NCI-H226 (cell line): Measurements from ENCODE around the gene KRTAP5-4.
"Not testable (repeated sequence)": the region's sequence is repeated elsewhere in the genome, so short reads cannot be mapped to it uniquely, and the experiment has no call there.

Source experiments
- DNase-seq: peaks from one replicate; pipeline ENCODE4 v3.0.0-alpha.2; 2015

Gene KRTAP5-4

GRCh38 chr11:1636291-1636950 is 14.5 kb upstream of the KRTAP5-4 start:
- no peak for DNase-seq

- no peak for DNase-seq
Measured at GRCh38 chr11:1633864-1634263, 11.9 kb upstream of the KRTAP5-4 start.

GRCh38 chr11:1632053-1632714 is 10.2 kb upstream of the KRTAP5-4 start:
- DNase-seq, result no peak

DNA sequence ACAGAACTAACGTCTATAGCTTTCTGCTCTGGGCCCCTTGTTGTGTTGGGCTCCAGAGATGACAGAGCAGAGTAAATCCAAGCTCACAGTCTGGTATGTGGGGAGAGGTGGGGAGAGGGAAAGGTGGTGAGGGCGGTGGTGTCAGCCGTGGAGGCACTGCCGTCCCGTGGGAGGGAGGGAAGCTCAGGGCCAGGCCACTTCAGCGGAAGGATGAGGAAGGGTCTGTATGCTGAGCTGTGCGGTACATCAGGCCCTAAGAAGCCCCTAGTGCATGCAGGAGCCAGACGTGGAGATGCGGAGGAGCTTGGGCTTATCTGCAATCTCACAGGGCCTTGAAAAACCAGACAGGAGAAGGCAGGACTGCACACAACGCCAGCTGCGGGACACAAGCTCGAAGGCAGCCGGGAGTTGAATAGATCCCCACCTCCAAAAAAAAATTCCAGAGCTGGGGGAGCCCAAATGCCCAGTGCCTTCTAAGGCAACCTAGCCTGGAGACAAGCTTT is 9.2 kb upstream of the KRTAP5-4 start:
- no peak for DNase-seq

GRCh38 chr11:1630271-1630670 is 8.3 kb upstream of the KRTAP5-4 start:
- DNase-seq, result no peak

DNA sequence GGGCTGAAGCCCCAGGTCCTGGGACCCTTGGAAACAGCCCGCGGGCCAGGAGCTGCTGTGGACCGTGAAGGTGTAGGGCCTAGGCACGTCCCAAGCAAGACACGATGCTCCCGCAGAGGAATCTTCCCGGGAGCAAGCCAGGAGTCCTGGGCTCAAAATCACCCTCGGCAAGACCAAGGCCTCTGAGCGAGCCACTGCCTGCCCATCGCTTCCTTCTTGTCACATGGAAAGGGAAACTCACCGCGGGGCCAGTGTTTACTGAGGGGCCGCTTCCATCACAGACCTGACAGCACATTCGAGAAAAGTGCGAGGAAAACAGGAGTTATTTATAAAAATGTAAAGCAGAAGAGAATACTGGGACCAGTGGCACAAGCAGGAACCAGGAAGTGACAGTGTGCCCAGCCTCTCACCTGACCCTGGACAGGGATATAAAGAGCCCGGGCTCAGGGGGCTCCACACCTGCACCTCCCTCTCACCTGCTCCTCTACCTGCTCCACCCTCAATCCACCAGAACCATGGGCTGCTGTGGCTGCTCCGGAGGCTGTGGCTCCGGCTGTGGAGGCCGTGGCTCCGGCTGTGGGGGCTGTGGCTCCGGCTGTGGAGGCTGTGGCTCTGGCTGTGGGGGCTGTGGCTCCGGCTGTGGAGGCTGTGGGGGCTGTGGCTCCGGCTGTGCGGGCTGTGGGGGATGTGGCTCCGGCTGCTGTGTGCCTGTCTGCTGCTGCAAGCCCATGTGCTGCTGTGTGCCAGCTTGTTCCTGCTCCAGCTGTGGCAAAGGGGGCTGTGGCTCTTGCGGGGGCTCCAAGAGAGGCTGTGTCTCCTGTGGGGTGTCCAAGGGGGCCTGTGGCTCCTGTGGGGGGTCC is 7.6 kb upstream of the KRTAP5-4 start, which contains the start of gene KRTAP5-5:
Gene KRTAP5-5 (plus strand): TSS at position 450 of the 860 bp plus-strand sequence. CDS start 66 bp downstream, at position 516.
- DNase-seq, result no peak

DNA sequence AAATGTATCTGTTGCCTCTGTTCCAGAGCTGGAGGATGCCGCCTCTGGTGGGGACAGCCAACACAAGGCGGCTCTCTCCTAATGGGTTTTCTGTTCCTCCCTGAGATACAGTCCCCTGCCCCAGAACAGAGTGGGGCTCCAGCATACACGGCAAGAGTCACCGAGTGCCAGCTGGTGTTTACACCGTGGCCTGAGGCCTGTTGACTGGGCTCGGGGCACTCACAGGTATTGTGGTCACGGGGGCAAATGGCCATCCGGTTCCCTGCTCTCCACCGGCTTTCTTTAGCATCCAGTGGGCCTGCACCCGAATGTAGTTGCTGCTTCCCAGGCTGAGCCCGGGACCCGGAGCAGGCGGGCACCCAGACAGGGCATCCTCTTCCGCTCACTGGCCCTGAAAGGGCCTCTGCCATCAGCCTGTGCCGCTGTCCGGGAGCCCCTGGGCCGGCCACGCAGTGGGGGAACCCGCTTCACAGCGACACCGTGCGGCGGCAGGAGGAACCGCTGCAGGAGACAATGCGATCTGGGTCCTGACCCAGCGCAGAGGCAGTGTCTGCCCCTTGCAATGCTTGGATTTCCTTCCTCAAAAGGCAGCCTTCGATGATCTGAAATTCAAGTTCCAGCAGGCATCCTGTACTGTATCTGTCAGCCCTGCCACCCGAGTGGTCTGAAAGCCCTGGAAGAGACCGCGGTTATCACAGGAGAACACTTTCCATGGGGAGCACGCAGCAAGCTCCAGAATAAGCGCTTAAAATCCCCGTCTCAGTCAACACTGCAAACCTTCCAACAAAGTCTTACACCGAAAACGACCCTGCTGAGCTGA is 6.8 kb upstream of the KRTAP5-4 start:
- DNase-seq, result peak; percentile 10

DNA sequence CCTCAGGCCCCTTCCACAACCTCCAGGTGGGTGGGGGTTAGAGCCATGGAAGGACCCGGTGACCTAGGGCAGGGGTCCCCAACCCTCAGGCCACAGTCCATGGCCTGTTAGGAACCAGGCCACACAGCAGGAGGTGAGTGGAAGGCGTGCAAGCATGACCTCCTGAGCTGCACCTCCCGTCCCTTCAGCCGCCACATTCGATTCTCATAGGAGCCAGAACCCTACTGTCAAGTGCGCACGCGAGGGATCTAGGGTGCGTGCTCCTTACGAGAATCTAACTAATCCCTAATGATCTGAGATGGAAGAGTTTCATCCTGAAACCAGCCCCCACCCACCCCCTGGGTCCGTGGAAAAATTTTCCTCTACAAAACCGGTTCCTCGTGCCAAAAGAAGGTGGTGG is 3.6 kb upstream of the KRTAP5-4 start:
- no peak for DNase-seq

- no peak for DNase-seq
Measured at GRCh38 chr11:1624621-1625020, 2.7 kb upstream of the KRTAP5-4 start.

DNA sequence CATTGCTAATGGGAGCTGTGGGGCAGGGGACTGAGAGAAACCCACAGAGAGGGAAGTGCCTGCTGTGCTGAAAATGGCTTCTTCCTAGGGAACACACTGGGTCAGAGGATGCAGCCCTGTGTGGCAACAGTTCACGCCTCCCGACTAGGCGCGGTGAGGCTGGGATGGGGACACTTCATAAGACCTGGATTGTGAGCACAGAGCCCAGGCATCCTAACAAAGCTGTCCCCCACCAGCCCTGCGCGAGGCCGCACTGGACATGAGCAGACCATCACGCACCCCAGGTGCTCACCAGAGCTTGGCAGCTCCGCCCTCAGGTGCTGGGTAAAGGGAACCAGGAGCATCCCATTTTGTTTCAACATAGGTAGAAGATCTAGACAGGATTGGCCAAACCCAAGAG is 1.8 kb upstream of the KRTAP5-4 start:
- no peak for DNase-seq

DNA sequence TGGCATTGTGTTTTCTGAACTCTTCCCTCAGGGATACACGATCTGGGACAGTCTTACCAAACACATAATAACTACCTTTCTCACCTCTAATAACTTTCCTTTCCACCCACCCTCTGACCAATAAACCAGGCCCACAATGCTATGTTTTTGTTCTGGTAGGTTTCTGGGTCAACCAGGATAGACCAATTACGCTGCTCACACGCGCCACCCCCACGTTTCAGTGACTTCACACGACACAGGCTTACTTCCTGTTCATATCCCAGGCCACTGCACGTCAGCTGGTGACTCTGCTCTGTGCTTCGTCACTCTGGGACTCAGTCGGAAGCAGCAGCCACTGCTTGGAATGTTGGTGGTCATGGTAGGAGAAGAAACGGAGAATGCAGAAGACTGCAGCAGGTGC is 2.5 kb downstream of the KRTAP5-4 start:
- DNase-seq, result no peak

DNA sequence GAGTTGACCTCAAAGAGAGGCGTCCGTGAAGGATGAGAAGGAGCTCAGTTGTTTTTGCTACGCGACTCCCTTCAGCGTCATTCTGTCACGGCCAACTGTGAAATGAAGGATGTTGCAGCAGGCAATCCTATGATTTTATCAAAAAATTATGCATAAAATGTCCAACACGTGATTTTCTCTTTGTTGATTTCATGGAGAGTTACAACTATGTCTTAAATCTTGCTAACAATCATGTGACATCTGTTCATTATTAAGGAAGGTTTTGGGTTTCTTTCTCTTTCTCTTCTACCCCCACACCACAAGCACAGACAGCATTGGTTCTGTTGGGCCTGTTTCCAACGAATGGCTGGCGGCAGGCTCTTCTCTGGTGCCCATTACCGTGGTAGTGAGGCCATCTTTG is 3.7 kb downstream of the KRTAP5-4 start:
- no peak for DNase-seq

DNA sequence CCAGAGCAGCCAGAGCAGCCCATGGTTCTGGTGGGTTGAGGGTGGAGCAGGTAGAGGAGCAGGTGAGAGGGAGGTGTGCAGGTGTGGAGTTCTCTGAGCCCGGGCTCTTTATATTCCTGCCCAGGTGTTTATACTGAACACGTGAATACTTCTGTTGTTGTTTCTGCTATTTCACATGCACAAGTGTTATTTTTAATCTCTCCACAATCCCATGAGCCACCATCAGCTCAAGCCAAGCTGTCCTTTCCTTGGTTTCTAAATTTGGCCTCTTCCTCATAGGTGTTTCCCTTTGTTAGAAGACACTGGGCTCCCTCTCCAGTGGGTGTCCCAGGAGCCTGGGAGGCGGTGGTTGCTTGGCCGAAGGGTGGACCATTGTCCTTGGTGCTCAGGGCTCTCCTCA is 13.6 kb downstream of the KRTAP5-4 start, which contains the start of gene KRTAP5-3:
Gene KRTAP5-3 (minus strand): TSS at position 101 of the 400 bp plus-strand sequence. CDS start 78 bp downstream, at position 23.
- DNase-seq, result no peak

DNA sequence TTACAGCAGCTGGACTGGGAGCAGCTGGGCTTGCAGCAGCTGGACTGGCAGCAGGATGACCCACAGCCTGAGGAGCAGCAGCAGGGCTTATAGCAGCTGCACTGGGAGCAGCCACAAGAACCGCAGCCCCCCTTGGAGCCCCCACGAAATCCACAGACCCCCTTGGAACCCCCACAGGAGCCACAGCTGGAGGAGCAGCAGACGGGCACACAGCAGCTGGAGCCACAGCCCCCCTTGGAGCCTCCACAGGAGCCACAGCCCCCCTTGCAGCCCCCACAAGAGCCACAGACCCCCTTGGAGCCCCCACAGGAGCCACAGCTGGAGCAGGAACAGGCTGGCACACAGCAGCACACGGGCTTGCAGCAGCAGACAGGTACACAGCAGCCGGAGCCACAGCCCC is 14.0 kb downstream of the KRTAP5-4 start:
- DNase-seq, result not testable (repeated sequence)

DNA sequence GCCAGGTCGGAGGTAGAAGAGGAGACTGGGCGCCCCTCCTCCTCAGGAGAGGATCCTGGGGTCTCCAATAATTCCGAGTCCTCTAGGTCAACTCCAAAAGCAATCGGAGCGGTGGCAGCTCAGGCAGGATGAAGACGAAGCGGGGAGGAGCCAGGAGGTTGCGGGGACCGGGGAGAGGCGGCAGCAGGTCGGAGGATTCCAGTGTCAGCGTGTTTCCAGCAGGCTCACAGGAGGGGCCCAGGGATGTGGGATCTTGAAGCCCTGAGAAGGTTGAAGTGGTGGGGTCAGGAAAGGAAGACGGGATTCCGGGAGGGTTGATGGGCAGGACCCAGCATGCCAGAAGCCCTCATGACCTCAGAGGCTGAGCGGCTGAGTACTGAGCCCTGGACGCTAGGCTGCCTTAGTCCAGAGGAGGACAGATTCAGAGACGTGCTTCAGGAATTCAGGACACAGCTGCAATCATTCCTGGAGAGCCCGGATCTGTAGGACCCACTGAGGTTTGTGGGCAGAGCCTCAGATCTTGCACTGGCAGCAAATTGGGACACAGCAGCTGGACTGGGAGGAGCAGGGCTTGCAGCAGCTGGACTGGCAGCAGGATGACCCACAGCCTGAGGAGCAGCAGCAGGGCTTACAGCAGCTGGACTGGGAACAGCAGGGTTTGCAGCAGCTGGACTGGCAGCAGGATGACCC is 14.6 kb downstream of the KRTAP5-4 start:
- DNase-seq, result not testable (repeated sequence)

GRCh38 chr11:1605923-1606322 is 16.0 kb downstream of the KRTAP5-4 start:
- not testable (repeated sequence) for DNase-seq

DNA sequence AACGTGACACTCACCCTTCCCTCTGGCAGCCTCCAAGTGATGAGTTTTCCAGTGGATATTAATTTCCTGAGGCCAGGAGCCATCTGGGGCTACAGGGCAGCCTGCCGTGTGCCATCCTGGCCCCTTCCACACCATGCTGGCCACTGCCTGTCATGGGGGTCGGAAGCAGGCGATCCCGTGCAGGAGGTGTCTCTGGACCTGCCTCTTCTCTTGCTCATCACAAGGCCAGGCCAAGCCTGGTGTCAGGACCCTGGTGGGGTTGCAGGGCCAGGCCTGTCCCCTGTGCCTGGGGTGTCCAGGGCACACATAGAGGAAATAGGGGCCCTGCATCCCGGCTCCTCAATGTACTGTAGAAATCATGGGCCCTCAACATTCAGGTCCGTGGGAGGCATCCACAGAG is 17.2 kb downstream of the KRTAP5-4 start:
- no peak for DNase-seq

DNA sequence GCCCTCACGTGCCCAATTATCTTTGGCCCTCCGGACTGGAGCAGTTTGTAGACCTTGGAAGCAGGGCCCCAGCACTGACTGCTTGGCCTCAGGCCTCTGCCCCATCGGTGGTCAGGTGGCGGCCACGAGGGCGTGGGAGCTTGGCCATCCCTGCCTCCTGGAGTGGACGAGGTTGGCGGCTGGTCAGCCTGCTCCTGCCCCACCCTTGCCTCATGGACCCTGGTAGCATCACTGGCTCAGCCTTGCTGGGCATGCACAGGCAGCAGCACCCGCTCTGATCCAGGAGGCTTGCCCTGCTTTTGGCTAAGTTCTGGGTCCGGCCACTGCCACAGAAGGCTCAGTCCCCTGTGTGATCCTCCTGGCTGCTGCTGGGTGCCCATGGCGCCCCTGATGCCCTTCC is 17.8 kb downstream of the KRTAP5-4 start:
- no peak for DNase-seq

GRCh38 chr11:1603629-1604028 is 18.3 kb downstream of the KRTAP5-4 start:
- no peak for DNase-seq

GRCh38 chr11:1601663-1602062 is 20.3 kb downstream of the KRTAP5-4 start:
- not testable (repeated sequence) for DNase-seq

DNA sequence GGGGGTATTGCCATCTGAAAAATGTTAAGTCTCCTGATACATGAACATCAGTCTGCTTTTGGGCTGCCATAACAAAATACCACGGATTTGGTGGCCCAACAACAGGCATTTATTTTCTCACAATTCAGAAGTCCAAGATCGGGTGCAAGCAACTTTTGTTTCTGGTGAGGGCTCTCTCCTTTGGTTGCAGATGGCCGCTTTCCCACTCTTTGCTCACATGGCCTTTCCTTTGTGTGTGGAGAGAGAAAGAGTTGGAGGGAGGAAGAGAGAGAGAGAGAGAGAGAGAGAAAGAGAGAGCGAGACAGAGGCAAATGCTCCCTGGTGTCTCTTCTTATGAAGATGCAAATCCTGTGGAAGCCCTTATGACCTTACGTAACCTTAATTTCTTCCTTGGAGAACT is 21.3 kb downstream of the KRTAP5-4 start:
- DNase-seq, result no peak

- no peak for DNase-seq
Measured at GRCh38 chr11:1598816-1599215, 23.1 kb downstream of the KRTAP5-4 start.
